Glutamatergic neuron (in vitro differentiated cells): ENCODE results near the gene PHKB. TPM values are rescaled to one million over a fixed set of nuclear protein-coding genes. Genes with fewer than 3 reads are reported as not detected.

Source experiments
- DNase-seq: peaks from one replicate; pipeline ENCODE4 v3.0.0; 2022
- H3K27ac Mint-ChIP-seq: one replicate; pipeline ENCODE4 v1.8.0; 2020; ENCODE audit warnings: mild to moderate bottlenecking, mixed read lengths, inconsistent platforms; ENCODE audit not compliant: unreplicated experiment
- H3K27me3 Mint-ChIP-seq: one replicate; pipeline ENCODE4 v1.8.0; 2020; ENCODE audit warnings: mild to moderate bottlenecking, moderate library complexity, mixed read lengths, inconsistent platforms; ENCODE audit not compliant: unreplicated experiment
- H3K36me3 Mint-ChIP-seq: one replicate; pipeline ENCODE4 v1.8.0; 2020; ENCODE audit warnings: mild to moderate bottlenecking, mixed read lengths, inconsistent platforms; ENCODE audit not compliant: unreplicated experiment
- H3K4me1 Mint-ChIP-seq: one replicate; pipeline ENCODE4 v1.8.0; 2020; ENCODE audit warnings: mild to moderate bottlenecking, low read depth, mixed read lengths, inconsistent platforms; ENCODE audit not compliant: unreplicated experiment
- H3K4me3 Mint-ChIP-seq: one replicate; pipeline ENCODE4 v1.8.0; 2020; ENCODE audit warnings: mild to moderate bottlenecking, mixed read lengths, inconsistent platforms; ENCODE audit not compliant: unreplicated experiment
- H3K9me3 Mint-ChIP-seq: one replicate; pipeline ENCODE4 v1.8.0; 2020; ENCODE audit warnings: mild to moderate bottlenecking, moderate library complexity, mixed read lengths, inconsistent platforms; ENCODE audit not compliant: unreplicated experiment
- long read RNA-seq: library from polyadenylated mRNA; unstranded; transcript quantifications from one replicate; pipeline ENCODE4 v2.0.0, GENCODE V29; 2020; ENCODE audit not compliant: unreplicated experiment
- total RNA-seq: library from RNA; stranded (reverse); fragmentation: NEBNext Ultra II Directional; extraction: Animal tissue kit (Norgen Biotek cat#: 25700); gene quantifications from one replicate; pipeline ENCODE4 v1.2.1, GENCODE V29; 2021; ENCODE audit not compliant: unreplicated experiment
- TF ChIP-seq, protein P1 (sequence below): fragments of 200-600 bp; sonication (generic); IDR thresholded peaks from one replicate; pipeline ENCODE4 v1.5.0; 2021; ENCODE audit not compliant: partially characterized antibody, unreplicated experiment

The PHKB gene
- total RNA-seq, result 123 TPM
- long read RNA-seq, partial matches to known transcripts, result 0 of 5 reads
- long read RNA-seq, other reads (novel, unspliced or antisense), result 4 of 5 reads

DNA sequence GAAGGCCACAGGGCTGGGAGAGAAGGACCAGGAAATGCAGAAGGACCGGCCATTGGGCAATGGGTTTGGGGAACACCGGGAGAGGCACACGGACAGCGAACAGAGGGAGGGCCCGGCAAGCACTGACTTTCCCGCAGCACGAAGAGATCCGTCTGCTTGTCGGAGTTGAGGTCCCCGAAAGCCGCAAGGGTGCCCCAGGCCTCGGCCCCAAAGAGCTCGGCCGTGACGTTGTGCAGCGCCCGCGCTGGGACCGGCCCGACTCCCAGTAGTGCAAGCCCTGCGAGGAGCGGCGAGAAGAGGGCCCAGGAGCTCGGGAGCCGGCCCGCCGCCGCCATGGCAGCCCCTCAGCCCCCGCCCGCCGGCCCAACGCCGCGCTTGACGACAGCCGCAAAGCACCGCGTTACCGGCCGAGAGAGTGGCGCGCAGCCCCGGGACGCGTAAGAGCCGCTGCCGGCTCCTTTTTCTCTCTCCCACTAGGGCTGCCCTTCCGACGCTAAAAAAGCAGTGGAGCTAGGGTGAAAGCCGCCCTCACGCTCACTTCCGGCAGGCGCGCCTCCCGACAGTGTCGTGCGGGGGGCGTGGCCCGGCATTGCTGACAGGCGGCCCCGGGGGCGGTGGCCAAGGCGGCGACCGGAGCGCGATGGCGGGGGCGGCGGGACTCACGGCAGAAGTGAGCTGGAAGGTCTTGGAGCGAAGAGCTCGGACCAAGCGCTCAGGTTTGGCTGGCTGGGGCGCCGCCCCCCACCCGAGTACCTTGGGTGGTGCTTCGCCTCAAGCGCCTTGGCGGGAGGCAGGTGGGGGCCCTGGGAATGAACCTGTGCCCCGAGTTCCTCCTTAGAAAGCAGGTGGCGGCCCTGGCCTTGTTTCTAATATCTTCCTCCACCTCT, at the start of gene PHKB, which contains the start of gene ITFG1:
TSS of gene PHKB (plus strand) at position 621 of the 887 bp plus-strand sequence. CDS start at position 641, 20 bp downstream.
TSS of gene ITFG1 (minus strand) at position 353 of the 887 bp plus-strand sequence. CDS start at position 335, 18 bp downstream.
- peaks cover 27% of the 10 kb centered on the region for H3K4me1 Mint-ChIP-seq
- H3K4me3 Mint-ChIP-seq, result peak within 1 kb of the TSS; percentile 97
- peak within 1 kb of the TSS; percentile 95 for H3K27ac Mint-ChIP-seq
- peaks cover 2% of the 10 kb centered on the region for H3K27me3 Mint-ChIP-seq
- H3K36me3 Mint-ChIP-seq, result no peaks in the 10 kb centered on the region
- TF ChIP-seq, protein P1, sequence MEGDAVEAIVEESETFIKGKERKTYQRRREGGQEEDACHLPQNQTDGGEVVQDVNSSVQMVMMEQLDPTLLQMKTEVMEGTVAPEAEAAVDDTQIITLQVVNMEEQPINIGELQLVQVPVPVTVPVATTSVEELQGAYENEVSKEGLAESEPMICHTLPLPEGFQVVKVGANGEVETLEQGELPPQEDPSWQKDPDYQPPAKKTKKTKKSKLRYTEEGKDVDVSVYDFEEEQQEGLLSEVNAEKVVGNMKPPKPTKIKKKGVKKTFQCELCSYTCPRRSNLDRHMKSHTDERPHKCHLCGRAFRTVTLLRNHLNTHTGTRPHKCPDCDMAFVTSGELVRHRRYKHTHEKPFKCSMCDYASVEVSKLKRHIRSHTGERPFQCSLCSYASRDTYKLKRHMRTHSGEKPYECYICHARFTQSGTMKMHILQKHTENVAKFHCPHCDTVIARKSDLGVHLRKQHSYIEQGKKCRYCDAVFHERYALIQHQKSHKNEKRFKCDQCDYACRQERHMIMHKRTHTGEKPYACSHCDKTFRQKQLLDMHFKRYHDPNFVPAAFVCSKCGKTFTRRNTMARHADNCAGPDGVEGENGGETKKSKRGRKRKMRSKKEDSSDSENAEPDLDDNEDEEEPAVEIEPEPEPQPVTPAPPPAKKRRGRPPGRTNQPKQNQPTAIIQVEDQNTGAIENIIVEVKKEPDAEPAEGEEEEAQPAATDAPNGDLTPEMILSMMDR, result no peak
- DNase-seq, result peak; percentile 96
- peaks cover 5% of the 10 kb centered on the region for H3K9me3 Mint-ChIP-seq

DNA sequence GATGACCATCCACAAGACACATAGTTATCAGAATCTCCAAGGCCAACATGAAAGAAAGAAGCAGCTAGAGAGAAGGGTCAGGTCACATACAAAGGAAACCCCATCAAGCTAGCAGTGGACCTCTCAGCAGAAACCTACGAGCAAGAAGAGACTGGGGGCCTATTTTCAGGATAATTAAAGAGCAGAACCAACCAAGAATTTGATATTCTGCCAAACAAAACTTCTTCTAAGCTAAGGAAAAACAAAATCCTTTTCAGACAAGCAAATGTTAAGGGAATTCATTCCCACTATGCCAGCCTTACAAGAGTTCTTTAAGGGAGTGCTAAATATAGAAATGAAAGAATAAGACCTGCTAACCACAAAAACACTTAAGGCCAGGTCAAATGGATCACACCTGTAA, 48.1 kb upstream of the PHKB start:
- no peak for DNase-seq
- Mint-ChIP-seq H3K36me3 (no peaks in the 10 kb centered on the region), H3K27me3 (peaks cover 1% of the 10 kb centered on the region), H3K4me1 (no peaks in the 10 kb centered on the region), H3K27ac (no peak overlapping the region), H3K9me3 (no peaks in the 10 kb centered on the region), H3K4me3 (no peak overlapping the region)
- TF ChIP-seq, protein P1, result no peak

DNA sequence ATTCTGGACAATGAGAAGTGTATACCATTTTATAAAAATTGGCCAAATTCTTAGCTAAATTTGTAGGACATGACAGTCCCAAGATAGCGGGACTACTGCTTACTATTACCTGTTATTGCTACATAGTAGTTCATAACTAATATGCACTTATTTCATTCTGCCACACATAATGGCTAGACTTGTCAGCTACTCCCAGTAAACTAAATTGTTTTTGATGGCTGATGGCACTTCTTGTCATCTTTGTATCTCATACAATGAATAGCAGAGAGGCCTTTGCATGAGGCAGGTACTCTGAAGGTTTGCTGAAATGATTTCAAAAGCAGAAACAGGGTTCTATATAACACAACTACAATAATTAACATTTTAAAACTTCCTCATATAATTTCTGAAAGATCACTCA, 44.3 kb upstream of the PHKB start:
- H3K4me1 Mint-ChIP-seq, result no peaks in the 10 kb centered on the region
- no peaks in the 10 kb centered on the region for H3K36me3 Mint-ChIP-seq
- peaks cover 1% of the 10 kb centered on the region for H3K9me3 Mint-ChIP-seq
- H3K27me3 Mint-ChIP-seq, result peaks cover 1% of the 10 kb centered on the region
- no peak overlapping the region for H3K27ac Mint-ChIP-seq
- DNase-seq, result no peak
- no peak overlapping the region for H3K4me3 Mint-ChIP-seq
- TF ChIP-seq, protein P1, result no peak

DNA sequence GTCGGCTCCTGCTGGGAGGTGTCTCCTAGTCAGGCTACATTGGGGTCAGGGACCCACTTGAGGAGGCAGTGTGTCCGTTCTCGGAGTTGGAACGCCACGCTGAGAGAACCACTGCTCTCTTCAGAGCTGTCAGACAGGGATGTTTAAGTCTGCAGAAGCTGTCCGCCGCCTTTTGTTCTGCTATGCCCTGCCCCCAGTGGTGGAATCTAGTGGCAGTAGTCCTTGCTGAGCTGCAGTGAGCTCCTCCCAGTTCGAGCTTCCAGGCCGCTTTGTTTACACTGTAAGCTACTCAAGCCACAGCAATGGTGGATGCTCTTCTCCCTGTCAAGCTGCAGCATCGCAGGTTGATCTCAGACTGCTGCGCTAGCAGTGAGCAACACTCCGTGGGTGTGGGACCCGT, 36.3 kb upstream of the PHKB start:
- Mint-ChIP-seq H3K4me1 (no peaks in the 10 kb centered on the region), H3K27me3 (peaks cover 2% of the 10 kb centered on the region), H3K36me3 (peaks cover 12% of the 10 kb centered on the region), H3K9me3 (peaks cover 4% of the 10 kb centered on the region), H3K27ac (no peak overlapping the region), H3K4me3 (no peak overlapping the region)
- no peak for DNase-seq
- TF ChIP-seq, protein P1, result no peak

DNA sequence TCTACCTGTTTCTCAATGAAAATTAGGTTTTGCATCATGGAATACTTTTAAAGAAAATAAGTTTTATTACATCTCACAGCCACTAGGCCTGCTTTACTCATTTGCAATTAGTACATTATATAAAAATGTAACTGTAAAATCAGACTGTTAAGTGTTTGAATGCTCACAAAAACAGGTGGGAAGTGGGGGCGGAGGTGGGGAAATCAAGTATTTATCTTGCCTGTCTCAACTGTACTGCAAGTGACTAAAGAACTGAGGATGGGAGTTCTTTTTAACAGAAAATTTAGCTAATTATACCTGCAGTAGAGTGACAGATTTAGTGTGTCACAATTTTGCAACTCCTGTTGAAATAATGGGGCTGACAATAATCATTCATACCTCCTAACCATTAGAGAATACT, 34.3 kb upstream of the PHKB start:
- peaks cover 4% of the 10 kb centered on the region for H3K9me3 Mint-ChIP-seq
- TF ChIP-seq, protein P1, result no peak
- H3K27ac Mint-ChIP-seq, result no peak overlapping the region
- DNase-seq, result no peak
- H3K4me3 Mint-ChIP-seq, result no peak overlapping the region
- H3K36me3 Mint-ChIP-seq, result peaks cover 15% of the 10 kb centered on the region
- H3K27me3 Mint-ChIP-seq, result peaks cover 2% of the 10 kb centered on the region
- H3K4me1 Mint-ChIP-seq, result no peaks in the 10 kb centered on the region
